NT2/D1 (cell line): ENCODE data around the gene CRYBG1.

Experiments used
- DNase-seq: peaks from one replicate; pipeline ENCODE4 v3.0.0-alpha.2; 2011; ENCODE audit warnings: low read depth, low spot score
- H3K27me3 ChIP-seq: 2 replicates; pipeline ENCODE4 v1.6.0; 2011; ENCODE audit warnings: mild to moderate bottlenecking; ENCODE audit not compliant: insufficient read length, insufficient read depth
- H3K36me3 ChIP-seq: 2 replicates; pipeline ENCODE4 v1.6.1; 2011; ENCODE audit warnings: mild to moderate bottlenecking, low read length, mixed read lengths; ENCODE audit not compliant: insufficient read depth, insufficient read length
- H3K4me1 ChIP-seq: 2 replicates; pipeline ENCODE4 v1.5.1; 2011; ENCODE audit not compliant: insufficient read depth, insufficient read length
- H3K4me3 ChIP-seq: 2 replicates; pipeline ENCODE4 v1.5.1; 2011; ENCODE audit warnings: low read depth; ENCODE audit not compliant: insufficient read length
- H3K9ac ChIP-seq: 2 replicates; pipeline ENCODE4 v1.6.0; 2011; ENCODE audit warnings: low read depth; ENCODE audit not compliant: insufficient read length
- H3K9me3 ChIP-seq: 2 replicates; pipeline ENCODE4 v1.5.1; 2011; ENCODE audit warnings: mild to moderate bottlenecking, low read length; ENCODE audit not compliant: insufficient read depth
- SUZ12 ChIP-seq: IDR thresholded peaks from 2 replicates; pipeline ENCODE4 v1.6.1; 2011; ENCODE audit not compliant: insufficient read length, insufficient read depth; ENCODE audit errors: extremely low read depth
- YY1 ChIP-seq: IDR thresholded peaks from 2 replicates; pipeline ENCODE4 v1.6.1; 2011; ENCODE audit not compliant: insufficient read length, insufficient read depth
- ZNF274 ChIP-seq: IDR thresholded peaks from 2 replicates; pipeline ENCODE4 v1.6.1; 2011; ENCODE audit warnings: mild to moderate bottlenecking, low read depth, low read length

Gene CRYBG1

GRCh38 chr6:106379951-106380350 lies 19.4 kb downstream of the CRYBG1 start:
- Histone ChIP-seq H3K9me3 (no peaks in the 10 kb centered on the region), H3K36me3 (no peaks in the 10 kb centered on the region), H3K4me1 (no peaks in the 10 kb centered on the region), H3K4me3 (no peak overlapping the region), H3K27me3 (no peaks in the 10 kb centered on the region), H3K9ac (no peak overlapping the region)
- DNase-seq: no peak
- TF ChIP-seq YY1 (no peak), ZNF274 (no peak), SUZ12 (no peak)

GRCh38 chr6:106380407-106380806 lies 19.9 kb downstream of the CRYBG1 start:
- H3K27me3 ChIP-seq: no peaks in the 10 kb centered on the region
- no peak overlapping the region for H3K9ac ChIP-seq
- no peaks in the 10 kb centered on the region for H3K36me3 ChIP-seq
- TF ChIP-seq ZNF274: no peak
- TF ChIP-seq YY1: no peak
- no peak for TF ChIP-seq SUZ12
- no peak overlapping the region for H3K4me3 ChIP-seq
- H3K4me1 ChIP-seq: no peaks in the 10 kb centered on the region
- DNase-seq: no peak
- H3K9me3 ChIP-seq: no peaks in the 10 kb centered on the region

GRCh38 chr6:106381223-106381622 lies 20.7 kb downstream of the CRYBG1 start:
- Histone ChIP-seq H3K4me1 (no peaks in the 10 kb centered on the region), H3K4me3 (no peak overlapping the region), H3K27me3 (no peaks in the 10 kb centered on the region), H3K9me3 (no peaks in the 10 kb centered on the region), H3K36me3 (no peaks in the 10 kb centered on the region), H3K9ac (no peak overlapping the region)
- TF ChIP-seq SUZ12 (no peak), ZNF274 (no peak), YY1 (no peak)
- DNase-seq: no peak

- Histone ChIP-seq H3K4me1 (no peaks in the 10 kb centered on the region), H3K36me3 (no peaks in the 10 kb centered on the region), H3K9ac (no peak overlapping the region), H3K9me3 (no peaks in the 10 kb centered on the region), H3K4me3 (no peak overlapping the region), H3K27me3 (no peaks in the 10 kb centered on the region)
- TF ChIP-seq SUZ12: no peak
- no peak for TF ChIP-seq ZNF274
- no peak for TF ChIP-seq YY1
- DNase-seq: no peak
Measured at GRCh38 chr6:106381881-106382280, 21.4 kb downstream of the CRYBG1 start.

GRCh38 chr6:106383573-106383972 lies 23.1 kb downstream of the CRYBG1 start:
- no peak overlapping the region for H3K4me3 ChIP-seq
- no peak for TF ChIP-seq YY1
- TF ChIP-seq SUZ12: no peak
- TF ChIP-seq ZNF274: no peak
- DNase-seq: no peak
- no peak overlapping the region for H3K9ac ChIP-seq
- no peaks in the 10 kb centered on the region for H3K27me3 ChIP-seq
- no peaks in the 10 kb centered on the region for H3K4me1 ChIP-seq
- H3K36me3 ChIP-seq: no peaks in the 10 kb centered on the region
- no peaks in the 10 kb centered on the region for H3K9me3 ChIP-seq

- H3K9me3 ChIP-seq: no peaks in the 10 kb centered on the region
- no peaks in the 10 kb centered on the region for H3K27me3 ChIP-seq
- no peaks in the 10 kb centered on the region for H3K4me1 ChIP-seq
- H3K9ac ChIP-seq: no peak overlapping the region
- no peaks in the 10 kb centered on the region for H3K36me3 ChIP-seq
- TF ChIP-seq YY1 (no peak), ZNF274 (no peak), SUZ12 (no peak)
- H3K4me3 ChIP-seq: no peak overlapping the region
- no peak for DNase-seq
Measured at GRCh38 chr6:106385530-106385929, 25.0 kb downstream of the CRYBG1 start.

GRCh38 chr6:106387875-106388274 lies 27.4 kb downstream of the CRYBG1 start:
- no peak for TF ChIP-seq ZNF274
- TF ChIP-seq YY1: no peak
- TF ChIP-seq SUZ12: no peak
- Histone ChIP-seq H3K9ac (no peak overlapping the region), H3K36me3 (no peaks in the 10 kb centered on the region)

More at GRCh38 chr6:106387875-106388274, 27.4 kb downstream of the CRYBG1 start:
- H3K9me3 ChIP-seq: no peaks in the 10 kb centered on the region
- no peak for DNase-seq
- H3K27me3 ChIP-seq: no peaks in the 10 kb centered on the region
- H3K4me1 ChIP-seq: no peaks in the 10 kb centered on the region
- no peak overlapping the region for H3K4me3 ChIP-seq
